Activated CD8-positive, alpha-beta memory T cell treated with anti-CD3 and anti-CD28 coated beads, Interleukin-2, amount 50 U/mL, for 48 hours (primary cell): Measurements from ENCODE around the gene CITED2.

Source experiments
- DNase-seq: peaks from one replicate; pipeline ENCODE4 v3.0.0-alpha.2; 2020

Gene CITED2

DNA sequence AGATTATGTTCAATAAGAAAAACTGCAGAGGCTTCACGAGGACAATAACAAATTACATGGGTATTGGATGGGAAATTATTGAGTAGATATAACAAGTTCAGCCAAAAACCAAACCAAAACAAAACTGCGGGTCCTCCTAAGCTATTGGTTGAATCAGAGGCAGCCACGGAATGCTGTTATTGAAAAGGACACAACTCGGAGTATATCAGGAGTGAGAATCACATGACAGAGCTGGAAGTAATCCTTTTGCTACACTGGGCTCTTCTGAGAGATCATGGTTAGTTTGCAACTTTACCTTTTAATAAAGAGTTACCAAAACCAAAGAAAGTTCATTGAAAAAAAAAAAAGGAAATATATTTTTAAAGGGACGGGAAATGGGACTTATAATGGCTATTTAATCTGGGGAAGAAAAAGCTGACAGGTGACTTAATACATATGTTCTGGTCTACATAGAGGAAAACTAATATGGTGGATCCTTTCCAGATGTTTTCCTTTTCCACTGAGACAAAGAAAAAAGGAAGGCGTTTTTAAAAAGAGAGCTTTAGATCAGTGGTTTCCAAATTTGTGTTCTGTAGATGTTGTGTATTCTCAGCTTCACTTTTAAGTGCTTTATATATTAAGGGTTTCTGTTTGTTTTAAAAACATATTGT, 6.9 kb upstream of the CITED2 start:
- DNase-seq = no peak

DNA sequence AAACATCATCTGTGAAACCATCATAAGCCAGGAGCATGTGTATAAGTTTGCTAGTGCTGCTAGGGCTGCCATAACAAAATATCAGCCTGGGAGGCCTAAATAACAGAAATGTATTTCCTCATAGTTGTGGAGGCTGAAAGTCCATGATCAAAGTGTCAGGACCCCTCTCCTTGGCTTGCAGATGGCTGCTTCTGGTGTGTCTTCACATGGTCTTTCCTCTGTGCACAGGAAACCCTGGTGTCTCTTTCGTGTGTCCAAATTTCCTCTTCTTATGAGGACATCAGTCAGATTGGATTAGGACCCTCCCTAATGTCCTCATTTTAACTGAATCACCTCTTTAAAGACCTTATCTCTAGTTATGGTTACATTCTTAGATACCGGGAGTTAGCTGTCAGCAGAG, 6.2 kb upstream of the CITED2 start:
- no peak for DNase-seq

DNA sequence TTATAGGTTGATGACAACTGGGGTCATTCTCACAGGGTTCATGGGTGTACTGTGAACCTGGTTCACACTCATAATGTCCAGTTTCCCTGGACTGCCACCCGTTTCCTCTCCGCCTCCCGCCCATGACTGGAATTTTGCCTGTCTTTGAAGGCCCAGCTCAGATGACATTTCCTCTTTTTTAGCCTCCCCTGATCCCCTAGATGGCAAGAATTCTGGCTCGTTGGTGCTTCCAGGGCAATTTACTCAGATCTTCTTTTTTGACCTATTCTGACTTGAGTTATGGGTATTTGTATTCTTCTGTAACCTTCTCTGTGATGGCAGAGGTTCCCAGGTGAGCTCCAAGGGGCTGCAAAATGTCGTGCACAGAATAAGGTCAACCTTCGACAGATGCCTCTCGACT, 5.7 kb upstream of the CITED2 start:
- DNase-seq = no peak

DNA sequence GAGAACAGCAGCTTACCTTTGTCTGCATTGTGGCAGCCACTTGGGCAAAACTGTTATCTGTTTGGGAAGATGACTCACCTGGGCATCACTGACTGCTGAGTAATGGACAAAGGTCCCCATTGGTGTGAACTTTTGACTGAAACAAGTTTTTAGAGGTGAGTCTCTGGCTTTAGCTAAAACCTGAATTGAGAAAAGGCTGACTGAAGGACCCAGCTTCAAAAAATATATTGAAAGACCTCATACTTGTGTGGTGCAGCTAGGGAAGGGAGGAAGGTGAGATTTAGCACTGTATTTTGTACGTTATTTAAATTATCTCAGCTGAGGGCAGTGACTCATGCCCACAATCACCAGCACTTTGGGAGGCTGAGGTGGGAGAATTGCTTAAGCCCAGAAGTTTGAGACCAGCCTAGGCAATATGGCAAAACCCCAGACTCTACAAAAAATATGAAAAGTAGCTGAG, 4.5 kb upstream of the CITED2 start:
- no peak for DNase-seq

DNA sequence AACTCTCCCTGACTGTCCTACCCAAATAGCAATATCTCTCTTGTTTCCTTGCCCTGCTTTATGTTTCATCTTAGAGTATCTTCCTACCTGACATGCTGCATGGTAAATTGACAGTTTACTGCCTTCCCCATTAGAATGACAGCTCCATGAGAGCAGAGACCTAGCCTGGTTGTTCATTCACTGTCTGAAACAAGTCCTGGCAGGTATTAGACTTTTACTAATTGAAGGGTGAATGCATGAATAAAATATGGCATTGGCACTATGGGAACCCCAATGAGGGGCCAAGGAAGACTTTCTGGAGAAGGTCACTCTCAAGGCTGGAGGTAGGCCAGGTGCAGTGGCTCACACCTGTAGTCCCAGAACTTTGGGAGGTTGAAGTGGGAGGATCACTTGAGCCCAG, 3.8 kb upstream of the CITED2 start:
- no peak for DNase-seq

DNA sequence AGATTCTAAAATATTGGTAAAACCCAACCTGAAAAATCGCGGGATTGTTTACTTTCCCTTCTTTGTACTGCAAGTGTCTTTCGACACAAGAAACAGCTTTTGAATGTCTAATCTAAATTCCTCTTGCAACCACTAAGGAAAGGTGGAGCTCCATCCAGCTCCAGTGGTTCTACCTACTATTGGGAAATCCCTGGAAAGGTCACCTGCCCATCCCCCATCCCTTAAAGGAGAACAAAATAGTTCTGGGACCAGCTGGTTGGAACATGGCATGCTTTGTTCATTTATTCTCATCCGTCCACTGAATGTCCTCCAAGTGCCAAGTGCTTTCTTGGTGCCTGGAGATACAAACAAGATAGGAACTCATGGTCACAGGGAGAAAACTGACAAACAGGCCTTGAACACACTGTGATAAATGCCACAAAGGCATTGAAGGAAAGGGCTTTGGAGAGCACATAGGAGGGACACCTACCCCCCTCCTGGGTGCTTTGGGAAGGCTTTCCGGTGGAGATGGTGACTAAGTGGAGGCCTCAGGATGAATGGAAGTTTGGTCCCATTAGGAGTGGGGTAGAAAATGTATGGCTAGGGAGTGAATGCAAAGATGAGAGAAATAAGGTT, 2.3 kb upstream of the CITED2 start:
- no peak for DNase-seq

DNA sequence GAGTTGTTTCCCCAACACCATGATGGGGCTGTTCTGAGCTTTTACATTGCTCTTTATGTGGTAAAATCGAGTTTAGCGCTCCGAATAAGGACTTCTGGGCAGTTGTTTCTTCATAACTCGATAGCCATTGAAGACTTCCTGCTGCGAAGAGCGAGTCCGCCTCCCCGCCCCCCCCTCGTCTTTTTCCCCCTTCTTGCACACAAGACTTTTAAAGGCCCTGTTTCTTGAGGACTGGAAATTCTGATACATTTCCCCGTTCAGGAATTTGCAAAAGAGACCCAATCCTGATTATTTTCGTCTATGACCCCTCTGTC, 1.5 kb upstream of the CITED2 start:
- no peak for DNase-seq

DNA sequence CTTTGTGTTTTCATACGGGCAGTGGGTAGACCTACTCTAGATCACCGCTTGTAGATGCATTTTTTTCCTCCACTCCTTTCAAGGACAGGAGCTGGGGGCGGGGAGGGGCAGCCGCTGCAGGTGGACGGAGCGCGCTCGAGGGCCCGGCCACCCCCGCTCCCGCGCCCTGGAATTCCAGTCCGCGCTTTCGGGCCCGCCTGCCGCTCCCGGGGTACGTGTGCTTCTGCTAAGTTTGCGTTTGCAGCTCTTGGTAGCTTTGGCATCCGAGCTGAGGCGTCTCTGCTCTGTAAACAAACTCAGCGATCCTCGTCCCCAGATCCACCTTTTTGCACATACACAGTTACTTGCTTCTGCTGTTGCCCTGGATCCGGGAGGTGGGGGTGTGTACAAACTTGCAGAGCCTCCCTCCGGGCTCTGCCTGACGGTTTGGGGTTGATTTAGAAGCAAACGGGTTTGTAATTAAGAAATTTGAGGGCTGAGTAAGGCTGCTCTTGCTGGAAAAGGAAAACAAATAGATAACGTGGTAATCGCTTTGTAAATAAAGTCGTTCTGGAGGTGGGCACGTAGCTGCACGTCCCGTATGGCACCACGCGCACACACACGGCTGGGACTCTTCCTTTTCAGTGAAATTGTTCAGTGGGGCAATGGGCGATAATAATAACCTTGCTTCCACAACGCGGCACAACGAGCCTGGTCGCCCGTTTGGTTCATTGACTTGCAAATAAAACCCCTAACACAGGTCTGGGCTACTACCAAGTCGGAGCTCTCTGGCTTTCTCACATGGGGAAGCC, 973 bp upstream of the CITED2 start:
- DNase-seq = peak; percentile 90

DNA sequence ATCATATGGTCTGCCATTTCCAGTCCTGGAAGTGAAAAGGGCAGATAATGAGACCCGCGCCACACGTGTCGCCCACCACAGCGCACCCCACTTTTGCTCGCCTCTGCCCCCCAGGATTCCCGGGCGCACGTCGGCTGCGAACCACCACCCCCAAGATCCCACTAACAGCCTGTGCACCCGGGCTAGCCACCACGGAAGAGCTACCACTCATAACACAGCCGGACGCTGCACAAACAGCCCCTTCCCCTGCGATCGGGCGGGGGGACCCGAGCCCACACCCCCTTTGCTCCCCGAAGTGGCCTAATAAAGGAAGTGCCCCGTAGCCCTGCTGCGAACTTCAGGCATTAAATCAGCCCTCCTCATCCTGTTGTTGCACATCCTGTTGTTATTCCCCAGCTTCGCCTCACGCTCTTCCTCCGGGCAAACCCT, 506 bp downstream of the CITED2 start:
- no peak for DNase-seq

DNA sequence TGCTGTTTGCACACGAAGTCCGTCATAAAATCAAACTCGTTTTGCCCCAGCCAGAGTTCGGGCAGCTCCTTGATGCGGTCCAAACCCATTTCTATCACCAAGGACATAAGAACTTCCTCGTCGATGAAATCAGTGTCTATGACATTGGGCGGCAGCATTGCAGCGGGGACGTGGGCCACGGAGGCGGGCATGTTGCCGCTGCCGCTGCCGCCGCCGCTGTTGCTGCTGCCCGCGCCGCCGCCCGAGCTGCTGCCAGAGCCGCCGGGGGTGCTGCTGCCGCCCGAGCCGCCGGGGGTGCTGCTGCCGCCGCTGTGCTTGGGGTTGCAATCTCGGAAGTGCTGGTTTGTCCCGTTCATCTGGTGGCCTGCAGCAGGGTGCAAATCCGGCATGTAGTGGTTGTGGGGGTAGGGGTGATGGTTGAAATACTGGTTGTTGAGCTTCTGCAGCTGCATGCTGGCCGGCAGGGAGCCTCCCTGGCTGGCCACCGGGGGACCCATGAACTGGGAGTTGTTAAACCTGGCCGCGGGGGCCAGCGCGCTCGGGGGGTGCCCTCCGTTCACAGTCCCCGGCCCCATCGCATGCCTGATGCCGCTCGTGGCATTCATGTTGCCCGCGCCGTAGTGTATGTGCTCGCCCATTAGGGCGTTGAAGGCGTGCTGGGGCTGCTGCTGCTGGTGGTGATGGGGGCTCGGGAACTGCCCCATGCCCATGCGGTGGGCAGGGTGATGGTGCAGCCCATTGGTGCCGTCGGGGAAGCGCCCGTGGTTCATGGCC, 1.1 kb downstream of the CITED2 start:
- DNase-seq = peak; percentile 83

DNA sequence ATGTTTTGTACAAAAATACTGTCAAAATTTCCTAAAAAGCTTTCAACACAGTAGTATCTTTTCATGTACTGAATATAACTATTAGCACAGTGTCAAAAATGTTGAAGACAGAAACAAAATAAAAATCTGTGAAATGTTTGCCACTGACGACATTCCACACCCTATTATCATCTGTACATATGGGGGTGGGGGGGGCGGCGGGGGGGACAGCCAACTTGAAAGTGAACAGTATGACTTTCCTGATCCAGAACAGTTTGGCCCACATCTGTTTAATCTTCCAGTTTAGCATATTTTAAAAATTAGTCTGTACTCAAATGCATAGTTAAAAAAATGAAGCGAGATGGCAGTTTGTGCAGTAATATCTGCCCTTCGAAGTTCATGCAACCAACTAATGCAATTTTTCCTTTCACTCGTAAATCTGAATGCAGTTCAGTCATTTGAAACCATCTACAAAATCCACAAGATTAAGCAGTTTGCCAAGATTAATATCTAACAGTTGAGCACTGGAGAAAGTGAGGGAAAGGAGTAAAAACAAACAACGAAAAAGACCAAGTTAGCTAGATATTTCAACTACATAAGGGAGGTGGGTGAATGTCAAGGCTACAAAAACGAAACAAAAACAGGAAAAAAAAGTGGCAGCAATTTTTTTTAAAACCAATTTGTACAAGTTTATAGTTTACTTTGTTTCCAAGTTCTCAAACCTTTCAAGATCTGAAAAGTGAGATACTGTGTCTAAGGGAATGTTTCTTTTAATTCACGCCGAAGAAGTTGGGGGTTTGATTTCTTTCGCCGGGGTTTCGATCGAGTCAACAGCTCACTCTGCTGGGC, 1.9 kb downstream of the CITED2 start:
- DNase-seq = no peak

DNA sequence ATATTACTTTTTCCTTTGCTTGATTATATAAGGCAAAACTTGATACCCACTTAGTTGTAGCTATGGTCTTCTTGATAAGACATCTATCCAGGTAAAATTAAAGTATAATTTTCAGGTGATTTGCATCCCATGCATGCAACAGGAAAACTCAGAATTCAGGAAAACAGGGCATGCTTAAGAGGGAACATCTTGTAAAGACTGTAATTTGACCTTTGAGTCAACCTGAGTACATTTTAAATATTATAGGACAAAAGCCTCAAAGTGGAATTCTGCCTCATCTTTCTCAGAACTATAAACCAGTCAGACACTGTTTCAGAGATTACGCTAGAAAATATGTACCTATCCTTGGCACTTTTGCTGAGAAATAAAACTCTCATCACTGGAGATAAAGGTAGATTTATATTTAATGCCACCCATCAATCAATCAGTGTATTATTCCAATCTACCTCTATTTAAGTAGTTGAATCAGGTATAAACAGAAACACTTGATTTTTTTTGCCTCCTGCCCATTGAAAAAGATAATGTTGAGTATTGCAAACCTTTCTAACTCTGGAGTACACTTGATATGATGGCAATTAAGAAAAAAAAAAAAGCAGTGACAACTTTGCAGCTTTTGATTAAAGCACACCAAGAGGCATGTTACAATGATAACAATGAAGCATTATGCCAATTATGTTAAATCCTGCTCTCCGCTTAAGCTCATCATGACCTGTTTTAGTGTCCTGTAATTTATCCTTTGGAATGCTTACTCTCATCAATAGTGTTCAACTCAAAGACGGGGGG, 2.8 kb downstream of the CITED2 start:
- no peak for DNase-seq

DNA sequence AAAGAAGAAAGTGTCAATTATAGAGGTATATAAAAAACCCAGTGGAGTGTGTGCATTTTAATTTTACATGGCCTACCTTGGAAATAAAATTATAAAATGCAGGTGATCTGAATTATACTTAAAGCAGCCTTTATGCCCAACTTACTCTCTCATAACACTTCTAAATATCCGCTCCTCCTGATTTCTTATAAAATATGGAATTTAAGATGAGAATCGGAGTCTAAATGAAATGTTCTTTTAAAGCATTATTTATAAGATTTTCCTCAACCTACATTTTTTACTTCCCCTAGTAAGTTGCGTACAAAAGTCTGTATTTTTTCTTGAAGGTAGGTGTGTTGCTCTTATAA, 3.5 kb downstream of the CITED2 start:
- DNase-seq = no peak

DNA sequence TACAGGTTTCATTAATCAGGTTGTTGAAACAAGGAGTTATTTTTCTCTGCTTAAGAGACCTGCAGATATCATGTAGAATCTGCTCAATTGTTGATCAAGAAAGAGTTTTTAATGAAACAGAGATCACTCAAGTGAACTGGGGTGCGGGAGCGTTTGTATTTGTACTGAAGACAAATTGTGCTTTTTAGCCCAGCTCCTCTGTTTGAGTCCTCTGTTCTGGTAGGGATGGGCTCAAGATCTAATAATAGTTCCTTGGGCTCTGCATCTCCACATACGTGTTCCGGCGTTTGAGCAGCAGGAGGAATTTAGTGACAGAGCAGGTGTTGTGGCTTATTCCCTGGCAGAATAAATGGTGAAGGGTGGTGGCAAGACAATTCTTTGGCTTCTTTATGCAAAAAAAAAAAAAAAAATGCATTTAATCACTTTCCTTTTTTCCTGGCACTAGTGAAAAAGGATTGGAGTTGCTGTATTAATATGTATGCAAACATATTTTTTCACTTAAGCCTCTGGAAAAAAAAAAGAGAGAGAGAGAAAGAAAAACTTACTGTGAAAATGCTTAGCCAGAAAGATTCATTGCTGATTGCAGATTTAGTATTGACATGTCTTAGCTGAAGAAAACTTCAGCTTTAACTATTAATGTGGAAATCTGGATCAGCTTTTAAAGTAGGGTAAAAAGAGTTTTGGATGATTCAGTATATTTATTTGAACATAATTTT, 4.0 kb downstream of the CITED2 start:
- no peak for DNase-seq

DNA sequence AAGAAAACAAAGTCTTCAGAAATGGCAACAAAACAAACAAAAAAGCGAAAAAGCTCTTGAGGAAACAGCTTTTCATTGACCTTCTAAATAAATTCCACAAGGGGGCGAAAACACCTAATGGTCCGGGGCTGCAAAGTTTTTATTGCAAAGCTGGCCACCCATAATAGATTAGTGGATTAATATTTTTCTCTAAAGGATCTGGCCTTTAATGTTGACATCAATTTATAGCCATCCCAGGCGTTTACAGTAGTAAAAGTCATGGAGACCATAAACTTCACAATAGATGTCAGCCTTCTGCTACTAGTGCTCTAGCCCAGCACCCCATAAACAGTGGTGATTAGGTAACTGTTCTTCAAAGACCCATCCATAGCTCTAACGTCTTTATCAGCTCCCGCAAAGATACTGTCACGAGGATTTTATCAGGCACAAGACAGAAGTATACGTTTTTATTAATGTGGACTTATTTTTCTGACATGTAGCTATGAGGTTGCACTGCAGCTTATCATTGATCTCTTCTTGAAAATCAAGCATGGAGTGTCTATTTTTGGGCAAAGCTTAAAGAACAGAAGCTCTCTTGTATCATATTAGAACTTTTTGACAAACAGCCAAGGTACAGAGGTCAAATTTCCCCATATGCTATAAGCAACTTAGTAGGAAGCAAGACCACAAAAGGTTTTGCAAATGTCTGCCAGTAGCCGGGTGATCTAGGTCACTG, 4.7 kb downstream of the CITED2 start:
- DNase-seq = no peak

DNA sequence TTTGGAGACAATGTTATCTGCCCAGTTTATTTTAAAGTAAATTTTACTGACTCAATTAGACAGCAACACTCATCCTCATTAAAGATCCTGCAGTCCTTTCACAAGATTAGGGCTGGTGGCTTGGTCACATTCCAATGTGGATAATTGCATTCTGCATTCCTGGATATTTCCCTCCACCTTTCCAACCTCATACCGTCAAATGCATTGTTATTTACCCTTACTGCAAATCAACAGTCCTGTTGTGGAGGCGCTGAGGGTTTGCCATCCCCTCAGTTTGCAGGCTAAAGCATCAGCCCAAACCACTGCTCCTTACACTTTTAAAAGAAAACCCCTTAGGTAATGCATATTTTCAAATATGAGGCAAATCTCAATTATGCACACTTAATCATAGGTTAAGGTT, 5.4 kb downstream of the CITED2 start:
- no peak for DNase-seq

DNA sequence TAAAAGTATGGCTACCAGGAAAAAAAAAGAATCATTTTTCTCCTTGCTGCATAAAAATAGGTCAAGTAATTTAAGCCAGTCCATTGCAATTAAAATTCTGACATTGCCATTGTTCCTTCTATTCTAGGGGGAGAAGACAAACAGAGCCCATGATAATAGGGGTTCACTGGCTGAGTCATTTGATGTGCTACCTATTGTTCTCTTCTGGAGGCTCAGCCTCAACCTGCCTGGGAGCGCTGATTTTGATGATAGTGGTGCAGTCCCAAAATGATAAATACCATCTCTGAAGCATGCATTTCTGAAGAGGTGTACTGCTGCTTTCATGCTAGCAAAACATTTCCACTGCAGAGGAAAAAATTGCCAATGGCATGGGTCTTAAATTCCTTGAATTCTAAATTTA, 5.8 kb downstream of the CITED2 start:
- DNase-seq = no peak

DNA sequence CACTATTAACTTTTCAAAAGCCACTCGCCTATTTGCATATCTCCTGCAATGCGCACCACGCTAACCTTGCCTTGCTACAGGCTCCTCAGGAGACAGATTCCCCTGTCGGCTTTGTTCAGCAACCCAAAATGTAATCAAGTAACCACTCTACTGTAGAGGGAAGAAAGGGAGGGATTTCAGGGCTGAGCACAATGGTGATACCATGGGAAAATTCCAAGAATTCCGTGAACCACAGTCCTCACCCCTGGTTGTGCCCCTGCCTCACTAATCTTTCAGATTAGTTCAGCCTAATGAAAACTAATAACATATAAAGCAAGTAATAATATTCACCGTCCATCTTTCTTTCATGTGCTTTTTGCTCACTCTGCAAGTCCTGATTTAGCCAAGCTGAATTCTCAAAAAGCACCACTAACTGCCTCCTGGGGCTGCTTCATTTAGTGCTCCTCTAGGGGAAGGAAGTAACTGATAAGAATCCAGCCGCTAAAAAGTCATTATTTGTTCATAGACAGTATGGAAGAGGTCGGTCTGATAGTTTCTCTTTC, 6.6 kb downstream of the CITED2 start:
- DNase-seq = no peak

DNA sequence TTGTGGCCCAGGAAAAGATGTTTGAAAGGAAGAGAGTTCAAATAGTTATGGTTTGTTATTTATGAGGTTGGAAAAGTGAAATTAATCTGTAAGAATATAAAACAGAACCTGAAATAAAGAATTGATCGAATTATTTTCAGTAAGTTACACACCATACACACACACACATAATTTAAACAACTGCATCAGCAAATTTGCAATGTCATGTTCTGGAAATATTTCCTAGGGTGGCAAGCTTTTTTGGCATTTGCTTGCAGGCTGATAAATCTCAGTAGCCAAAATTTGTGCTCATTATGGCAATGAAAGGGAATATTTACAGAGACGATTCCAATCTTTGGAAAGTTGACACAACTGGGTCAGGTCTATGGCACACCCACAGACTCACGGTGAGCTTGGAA, 9.5 kb downstream of the CITED2 start:
- no peak for DNase-seq

DNA sequence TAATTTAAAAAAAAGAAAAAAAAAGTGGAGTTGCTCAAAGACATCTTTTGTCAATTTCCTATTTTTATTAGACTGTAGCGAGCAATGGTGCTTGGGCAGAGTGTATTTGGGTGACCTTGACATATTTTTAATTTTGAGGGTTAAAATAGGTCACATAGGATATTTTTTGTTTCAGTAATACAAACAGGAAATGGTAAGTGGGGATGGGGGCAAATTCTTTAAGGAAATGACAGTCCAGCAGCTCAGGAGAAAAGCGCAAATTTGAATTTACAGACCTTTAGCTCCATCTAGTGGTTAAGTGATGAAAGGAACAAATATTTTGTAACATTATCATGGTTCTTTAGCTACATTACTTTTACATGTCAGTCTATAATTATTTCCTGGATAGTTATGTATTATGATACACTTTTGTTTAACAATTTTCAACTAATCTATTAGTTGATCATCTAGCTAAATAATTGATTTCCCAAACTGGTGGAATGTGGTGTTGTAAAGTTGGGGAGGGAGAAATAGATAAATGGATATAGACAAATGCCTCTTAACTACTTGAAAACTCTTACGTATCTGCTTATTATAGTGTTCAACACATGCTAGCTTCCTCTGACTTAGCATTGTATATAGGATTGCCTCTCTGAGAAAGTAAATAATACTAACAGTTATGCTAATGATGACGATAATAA, 10.0 kb downstream of the CITED2 start:
- DNase-seq = no peak
